Endothelial cell of umbilical vein (primary cell): Measurements from ENCODE around the gene POLE4.

Experiments
- CTCF ChIP-seq, 2 donors: IDR thresholded peaks; 1 replicate in 1 of 2; 2 replicates in 1 of 2; pipeline ENCODE4 v1.5.1; 2011; ENCODE audit warnings: low read length in 2 of 2, mild to moderate bottlenecking in 2 of 2, moderate library complexity in 2 of 2, control low read depth in 1 of 2, inconsistent platforms in 1 of 2, low read depth in 1 of 2; ENCODE audit not compliant: insufficient read depth in 1 of 2; ENCODE audit errors: extremely low read depth in 1 of 2
- JUN ChIP-seq: IDR thresholded peaks from 2 replicates; pipeline ENCODE4 v1.6.1; 2011; ENCODE audit warnings: borderline replicate concordance, low read depth; ENCODE audit not compliant: insufficient read length, insufficient read depth
- POLR2A ChIP-seq: IDR thresholded peaks from 2 replicates; pipeline ENCODE4 v1.6.1; 2012; ENCODE audit warnings: low read depth, mild to moderate bottlenecking, control low read depth, low read length
- POLR2AphosphoS5 ChIP-seq: IDR thresholded peaks from 2 replicates; pipeline ENCODE4 v1.6.1; 2012; ENCODE audit warnings: low read depth, mild to moderate bottlenecking, control low read depth, low read length, moderate library complexity; ENCODE audit not compliant: insufficient read depth

- TF ChIP-seq CTCF (IDR thresholded peaks at IDR 0.05; ENCODE audit: extremely low read depth in 1 of 2, insufficient read depth in 1 of 2, low read depth in 1 of 2, low read length in 2 of 2): no peak
- TF ChIP-seq JUN: no peak
- no peak for TF ChIP-seq POLR2A
- TF ChIP-seq POLR2AphosphoS5: no peak
Measured at GRCh38 chr2:74975016-74975415, 16.6 kb downstream of the POLE4 start.
